GM18867 (cell line): ENCODE measurements around the gene GRAMD4.
A peak's percentile ranks its signal among the peaks of the same experiment; 100 is the strongest.

Experiments
- ATAC-seq: cut with Tn5 transposase; IDR thresholded peaks from one replicate; pipeline ENCODE4 v1.9.1; 2021; ENCODE audit warnings: mild to moderate bottlenecking, moderate library complexity; ENCODE audit not compliant: unreplicated experiment

The GRAMD4 gene

DNA sequence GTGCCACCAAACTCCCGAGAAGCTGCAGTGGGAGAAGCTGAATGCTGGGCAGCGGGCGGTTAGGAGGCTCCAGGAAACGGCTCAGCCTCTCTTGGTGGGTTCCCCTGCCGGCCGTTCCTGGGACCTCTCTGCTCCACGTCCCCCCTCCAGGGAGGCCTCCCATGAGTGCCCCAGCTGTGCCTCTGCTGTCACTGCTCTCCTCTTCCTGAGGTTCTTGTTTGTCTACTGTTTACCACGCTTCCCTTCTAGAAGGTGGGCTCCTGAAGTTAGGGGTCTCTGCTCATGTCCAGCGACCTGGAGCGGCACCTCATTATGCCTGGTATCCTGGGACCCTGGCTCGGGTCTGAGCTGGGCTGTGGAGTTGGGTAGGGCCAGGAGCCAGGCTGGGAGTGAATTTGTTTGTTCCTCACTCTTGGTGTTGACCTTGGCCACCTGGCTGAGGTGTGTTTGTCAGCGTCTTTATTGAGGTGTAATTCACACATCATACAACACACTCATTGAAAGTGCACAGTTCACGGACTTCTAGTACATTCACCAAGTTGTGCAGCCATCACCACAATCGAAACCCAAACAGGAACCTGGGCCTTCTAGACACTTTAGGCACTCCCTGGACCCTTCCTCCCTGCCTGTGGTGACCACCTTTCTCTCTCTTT lies 37.8 kb upstream of the GRAMD4 start:
- no peak for ATAC-seq

- no peak for ATAC-seq
These were observed 36.6 kb upstream of the GRAMD4 start for GRCh38 chr22:46583571-46583970.

- no peak for ATAC-seq
These were observed 35.9 kb upstream of the GRAMD4 start for GRCh38 chr22:46584081-46584921.

GRCh38 chr22:46585340-46586122 lies 34.7 kb upstream of the GRAMD4 start:
- ATAC-seq, result no peak

GRCh38 chr22:46586123-46586519 lies 34.1 kb upstream of the GRAMD4 start:
- no peak for ATAC-seq

DNA sequence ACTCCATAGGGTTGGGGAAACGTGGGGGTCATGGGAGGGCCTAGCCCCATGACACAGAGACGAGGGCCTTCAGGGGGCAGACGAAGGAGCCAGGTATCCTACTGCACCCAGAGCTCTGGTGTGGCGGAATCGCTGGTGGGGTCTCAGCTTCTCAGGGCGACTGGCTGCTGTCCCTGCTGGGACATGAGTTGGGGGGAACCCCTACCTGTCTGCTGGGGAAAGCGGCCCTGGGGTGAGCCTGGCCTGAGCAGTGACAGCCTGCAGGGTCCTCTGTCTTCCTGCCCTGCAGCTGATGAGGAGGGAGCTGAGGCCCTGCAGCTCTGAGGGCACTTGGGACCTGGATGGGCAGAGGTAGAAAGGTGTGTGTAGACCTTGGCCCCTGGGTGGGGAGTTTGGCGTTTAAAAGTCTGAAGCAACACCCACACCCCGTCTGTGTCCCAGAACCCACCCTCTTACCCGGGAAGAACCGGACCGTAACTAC lies 33.6 kb upstream of the GRAMD4 start:
- no peak for ATAC-seq

- peak; percentile 56 for ATAC-seq
These were observed 33.1 kb upstream of the GRAMD4 start for GRCh38 chr22:46587061-46587460.

- peak; percentile 58 for ATAC-seq
These were observed 32.5 kb upstream of the GRAMD4 start for GRCh38 chr22:46587492-46588278.

DNA sequence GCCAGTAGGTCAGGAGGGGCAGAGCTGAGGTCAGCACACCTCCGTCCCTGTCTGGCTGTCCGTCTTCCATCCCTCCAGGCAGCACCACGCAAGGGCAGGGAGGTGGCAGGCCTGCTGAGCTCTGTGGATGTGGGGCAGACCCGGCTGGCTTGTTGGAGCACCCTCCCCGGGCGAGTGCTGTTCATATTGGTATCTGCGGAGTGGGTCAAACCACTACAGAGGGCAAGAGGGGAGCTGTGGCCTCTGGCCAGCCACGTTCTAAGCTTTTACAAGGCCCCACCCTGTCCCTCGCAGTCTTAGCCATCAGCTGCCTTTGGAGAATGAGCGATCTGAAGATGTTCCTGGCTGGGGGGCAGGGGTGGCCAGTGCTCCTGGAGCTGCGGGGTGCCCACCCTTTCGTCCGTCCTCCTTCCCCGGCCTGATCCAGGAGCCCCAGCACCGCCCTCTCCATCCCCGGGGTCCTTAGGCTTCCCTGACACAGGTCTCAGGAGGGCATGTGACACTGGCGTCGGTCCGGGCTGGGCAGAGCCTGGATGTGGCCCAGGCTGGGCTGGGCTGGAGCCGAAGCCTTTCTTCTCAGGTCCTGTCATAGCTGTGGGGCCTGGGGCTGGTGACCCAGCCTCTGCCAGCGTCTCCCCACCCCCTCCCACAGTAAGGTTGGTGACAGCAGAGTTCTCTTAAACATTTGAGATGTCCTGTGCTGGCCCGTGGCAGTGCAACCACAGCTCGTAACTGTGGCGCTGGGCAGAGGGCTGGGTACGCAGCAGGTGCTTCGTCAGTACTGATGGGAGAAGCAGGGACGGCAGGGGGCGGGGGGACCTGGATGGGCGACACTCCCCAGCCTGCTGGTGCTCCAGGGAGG lies 31.7 kb upstream of the GRAMD4 start:
- ATAC-seq, result no peak

GRCh38 chr22:46589141-46589748 lies 30.9 kb upstream of the GRAMD4 start:
- ATAC-seq, result no peak

DNA sequence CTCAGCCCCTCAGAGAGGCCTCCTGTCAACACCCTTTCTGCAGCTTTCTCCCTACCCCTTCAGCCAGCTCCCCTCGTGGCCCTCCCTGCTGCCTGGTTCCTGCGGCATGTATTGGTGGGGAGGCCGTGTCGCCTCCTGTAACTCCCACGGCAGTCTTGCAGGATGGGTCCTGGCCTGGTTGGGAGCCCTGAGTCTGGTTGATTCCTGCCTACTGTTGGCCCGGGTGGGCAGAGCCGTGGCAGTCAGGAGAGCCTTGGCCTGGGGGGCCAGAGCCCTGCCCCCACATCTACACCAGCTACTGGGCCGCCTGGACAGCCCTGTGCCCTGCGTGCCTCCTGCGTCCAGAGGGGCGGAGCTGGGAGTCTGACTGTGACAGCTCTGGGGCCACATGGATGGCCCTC lies 30.3 kb upstream of the GRAMD4 start:
- ATAC-seq, result no peak

DNA sequence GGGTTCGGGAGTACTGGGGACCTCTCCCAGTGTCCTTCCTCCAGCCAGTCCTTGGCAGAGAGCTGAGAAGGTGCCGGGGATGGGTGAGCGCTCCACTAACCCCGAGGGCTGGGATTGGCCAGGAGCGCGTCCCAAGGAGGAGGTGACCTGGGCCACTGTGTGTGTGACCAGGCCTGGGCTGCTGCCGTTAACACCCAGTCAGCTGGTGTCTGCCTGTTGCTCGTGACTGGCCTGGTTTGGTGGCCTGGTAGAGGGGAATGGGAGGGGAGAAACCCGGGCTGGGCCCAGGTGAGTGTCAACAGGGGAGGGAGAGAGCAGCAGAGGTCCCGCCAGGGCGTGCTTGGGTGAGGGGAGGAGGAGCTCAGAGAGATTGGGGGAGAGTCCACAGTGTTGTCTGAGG lies 29.9 kb upstream of the GRAMD4 start:
- no peak for ATAC-seq

DNA sequence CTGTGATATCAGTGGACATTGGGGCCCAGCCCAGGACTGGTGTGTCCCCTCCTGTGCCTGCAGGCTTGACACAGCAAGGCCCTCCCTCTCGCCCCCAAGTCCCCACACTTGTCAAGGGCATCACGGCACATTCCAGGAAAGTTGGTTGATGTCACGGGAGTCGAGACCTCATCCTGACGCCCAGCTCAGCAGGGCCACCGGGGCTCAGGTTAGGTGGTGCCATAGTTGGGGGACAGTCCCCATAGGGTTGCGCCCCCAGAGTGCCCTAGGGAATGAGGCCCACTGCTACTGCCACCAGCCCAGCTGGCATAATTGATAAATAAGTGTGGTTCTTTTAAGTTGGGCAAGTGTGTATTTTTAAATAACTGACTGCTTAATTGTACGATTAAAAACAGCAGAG lies 28.3 kb upstream of the GRAMD4 start:
- ATAC-seq, result no peak

- no peak for ATAC-seq
These were observed 27.8 kb upstream of the GRAMD4 start for GRCh38 chr22:46592390-46592872.

DNA sequence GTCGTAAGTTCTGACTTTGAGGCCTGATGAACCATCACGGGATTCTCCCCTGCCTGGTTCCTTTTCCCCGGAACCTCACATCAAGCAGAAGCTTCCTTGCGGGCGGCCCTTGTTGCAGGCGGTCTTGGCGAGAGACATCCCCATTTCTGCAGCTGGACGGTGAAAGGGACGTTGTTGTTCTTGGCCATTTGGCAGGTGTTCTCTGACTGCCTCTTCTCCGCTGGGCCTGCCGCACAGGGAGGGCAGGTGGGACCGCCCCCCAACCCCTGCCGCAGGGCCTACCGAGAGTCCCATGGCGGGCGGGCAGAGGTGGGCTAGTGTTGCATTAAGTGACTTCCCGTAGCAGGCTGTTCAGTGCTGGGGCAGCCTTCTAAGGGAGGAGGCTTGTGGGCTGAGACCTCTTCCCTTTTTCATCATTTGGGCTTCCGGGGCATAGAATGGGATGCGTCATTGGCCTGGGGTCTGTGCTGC lies 26.9 kb upstream of the GRAMD4 start:
- ATAC-seq, result no peak

DNA sequence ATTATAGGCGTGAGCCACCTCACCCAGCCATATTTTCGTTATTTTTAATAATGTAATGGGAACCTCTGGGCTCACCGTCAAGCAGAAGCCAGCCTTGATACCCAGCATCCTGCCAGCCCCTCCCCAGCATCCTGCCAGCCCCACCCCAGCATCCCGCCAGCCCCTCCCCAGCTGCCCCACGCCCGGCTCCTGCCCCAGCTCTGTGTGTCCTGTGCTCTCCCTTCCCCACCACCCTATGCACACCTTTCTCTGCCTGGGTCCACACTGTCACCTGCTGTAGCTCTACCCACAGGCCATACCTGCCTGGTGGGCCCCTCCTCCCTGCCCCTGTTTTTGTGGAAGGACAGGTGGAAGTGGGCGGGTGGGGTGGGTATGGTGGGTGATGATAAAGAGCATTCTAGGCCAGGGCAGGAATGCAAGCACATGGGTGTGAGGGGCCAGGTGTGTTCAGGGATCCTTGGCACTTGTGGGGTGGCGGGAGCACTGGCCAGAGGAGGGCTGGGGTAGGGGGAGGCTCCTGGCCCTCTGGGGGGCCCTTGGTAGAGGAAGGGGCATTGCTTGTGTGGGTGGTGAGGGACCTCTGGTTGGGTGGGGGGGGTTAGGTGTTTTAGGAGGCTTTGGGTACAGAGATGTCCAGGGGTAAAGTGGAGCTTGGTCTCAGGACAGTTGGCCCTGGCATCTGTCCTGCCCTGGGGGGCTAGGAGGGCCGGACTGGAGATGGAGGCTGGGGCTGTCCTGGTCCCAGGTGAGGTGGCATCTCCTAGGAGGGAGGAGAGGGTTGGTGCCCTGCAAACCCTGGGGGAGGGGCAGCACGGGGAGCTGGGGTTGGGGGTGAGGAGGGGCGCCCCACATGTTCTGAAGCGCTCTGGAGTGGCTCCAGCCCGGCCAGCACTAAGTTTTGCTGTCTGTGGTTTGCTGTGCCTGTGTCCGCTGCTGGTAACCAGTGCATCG lies 25.9 kb upstream of the GRAMD4 start:
- no peak for ATAC-seq

GRCh38 chr22:46594947-46595298 lies 25.3 kb upstream of the GRAMD4 start:
- no peak for ATAC-seq

- ATAC-seq, result no peak
These were observed 24.6 kb upstream of the GRAMD4 start for GRCh38 chr22:46595545-46595944.
